Measurements from ENCODE around the gene MYO18B. TPM values are rescaled to one million over a fixed set of nuclear protein-coding genes. Genes with fewer than 3 reads are reported as not detected.

MYO18B gene
- total RNA-seq, 1 donor from 2014 or later: not detected

DNA sequence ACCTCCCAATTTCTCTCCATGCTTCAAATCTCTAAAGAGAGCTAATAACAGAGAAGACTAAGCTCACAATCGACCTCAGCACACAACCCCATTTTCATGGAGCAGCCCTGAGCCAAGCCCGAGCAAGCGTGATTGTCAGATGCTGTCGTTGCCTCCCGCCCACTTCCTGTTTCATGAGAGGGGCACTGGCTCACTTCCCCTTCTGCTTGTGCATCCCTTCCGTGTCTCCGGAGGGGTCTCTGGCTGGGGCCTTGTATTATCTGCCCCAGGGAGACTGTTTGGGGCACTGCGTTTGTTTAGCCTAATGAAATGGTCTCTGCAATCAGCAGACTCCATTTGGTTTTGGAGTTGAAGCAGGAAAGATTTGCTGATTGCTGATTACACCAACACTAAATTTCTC lies 246.0 kb downstream of the MYO18B start:
- H3K27ac ChIP-seq: no peak overlapping the region
- no peaks in the 10 kb centered on the region for H3K4me1 ChIP-seq
- no peak overlapping the region for H3K4me3 ChIP-seq
- intact Hi-C loops (cut with DNase I): no loop called here
- no peak for TF ChIP-seq POLR2AphosphoS5 (IDR thresholded peaks at IDR 0.05; ENCODE audit: insufficient read depth in 1 of 2, low read depth in 1 of 2)
- TF ChIP-seq POLR2A (IDR thresholded peaks at IDR 0.05): no peak
- TF ChIP-seq, protein P1, sequence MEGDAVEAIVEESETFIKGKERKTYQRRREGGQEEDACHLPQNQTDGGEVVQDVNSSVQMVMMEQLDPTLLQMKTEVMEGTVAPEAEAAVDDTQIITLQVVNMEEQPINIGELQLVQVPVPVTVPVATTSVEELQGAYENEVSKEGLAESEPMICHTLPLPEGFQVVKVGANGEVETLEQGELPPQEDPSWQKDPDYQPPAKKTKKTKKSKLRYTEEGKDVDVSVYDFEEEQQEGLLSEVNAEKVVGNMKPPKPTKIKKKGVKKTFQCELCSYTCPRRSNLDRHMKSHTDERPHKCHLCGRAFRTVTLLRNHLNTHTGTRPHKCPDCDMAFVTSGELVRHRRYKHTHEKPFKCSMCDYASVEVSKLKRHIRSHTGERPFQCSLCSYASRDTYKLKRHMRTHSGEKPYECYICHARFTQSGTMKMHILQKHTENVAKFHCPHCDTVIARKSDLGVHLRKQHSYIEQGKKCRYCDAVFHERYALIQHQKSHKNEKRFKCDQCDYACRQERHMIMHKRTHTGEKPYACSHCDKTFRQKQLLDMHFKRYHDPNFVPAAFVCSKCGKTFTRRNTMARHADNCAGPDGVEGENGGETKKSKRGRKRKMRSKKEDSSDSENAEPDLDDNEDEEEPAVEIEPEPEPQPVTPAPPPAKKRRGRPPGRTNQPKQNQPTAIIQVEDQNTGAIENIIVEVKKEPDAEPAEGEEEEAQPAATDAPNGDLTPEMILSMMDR (IDR thresholded peaks at IDR 0.05): no peak
- H3K9me3 ChIP-seq: no peaks in the 10 kb centered on the region
- no peaks in the 10 kb centered on the region for H3K27me3 ChIP-seq
- no peak for DNase-seq (ENCODE audit: extremely low spot score in 2 of 2)
- H3K36me3 ChIP-seq: no peaks in the 10 kb centered on the region

DNA sequence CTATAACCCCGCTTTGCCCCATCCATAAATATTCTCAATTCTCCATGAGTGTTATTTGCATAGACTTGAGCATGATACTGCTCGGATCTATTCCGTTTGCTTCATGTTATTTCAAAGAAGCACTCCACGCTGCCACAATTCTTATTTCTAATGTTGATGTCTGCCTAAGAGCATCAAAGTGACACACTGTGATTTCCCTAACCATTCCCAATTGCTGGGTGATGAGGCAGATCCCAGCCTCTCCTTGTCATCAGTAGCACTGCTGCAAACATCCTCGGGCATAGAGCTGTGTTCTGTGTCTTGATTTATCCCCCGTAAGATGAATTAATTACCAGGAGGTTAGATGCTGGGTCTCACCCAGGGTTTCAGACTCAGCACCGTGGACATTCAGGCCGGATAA lies 249.0 kb downstream of the MYO18B start:
- no peaks in the 10 kb centered on the region for H3K9me3 ChIP-seq
- no peaks in the 10 kb centered on the region for H3K36me3 ChIP-seq
- TF ChIP-seq POLR2A (IDR thresholded peaks at IDR 0.05): no peak
- TF ChIP-seq, protein P1 (IDR thresholded peaks at IDR 0.05): no peak
- no peak for TF ChIP-seq POLR2AphosphoS5 (IDR thresholded peaks at IDR 0.05; ENCODE audit: insufficient read depth in 1 of 2, low read depth in 1 of 2)
- no peak overlapping the region for H3K27ac ChIP-seq
- no peaks in the 10 kb centered on the region for H3K4me1 ChIP-seq
- no peak for DNase-seq (ENCODE audit: extremely low spot score in 2 of 2)
- intact Hi-C loops (cut with DNase I): no loop called here
- no peak overlapping the region for H3K4me3 ChIP-seq
- no peaks in the 10 kb centered on the region for H3K27me3 ChIP-seq

DNA sequence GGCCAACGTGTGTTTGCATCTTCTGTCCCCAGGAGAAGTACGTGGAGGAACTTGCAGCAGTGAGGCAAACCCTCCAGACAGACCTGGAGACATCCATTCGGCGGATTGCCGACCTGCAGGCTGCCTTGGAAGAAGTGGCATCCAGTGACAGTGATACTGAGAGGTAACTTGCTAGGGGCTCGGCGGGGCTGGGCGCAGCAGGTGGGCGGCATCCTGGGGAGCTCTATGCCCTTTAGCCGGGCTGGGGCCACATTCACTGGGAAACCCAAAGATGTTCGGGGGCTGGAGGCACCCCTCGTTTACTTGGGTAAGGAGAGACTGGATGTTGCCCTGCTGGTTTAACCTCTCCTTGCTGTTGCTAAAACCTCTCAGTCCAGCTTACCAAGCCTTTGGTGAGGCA lies 250.3 kb downstream of the MYO18B start:
- Histone ChIP-seq H3K27ac (no peak overlapping the region), H3K27me3 (no peaks in the 10 kb centered on the region), H3K4me3 (no peak overlapping the region), H3K36me3 (no peaks in the 10 kb centered on the region), H3K9me3 (no peaks in the 10 kb centered on the region), H3K4me1 (no peaks in the 10 kb centered on the region)
- DNase-seq (ENCODE audit: extremely low spot score in 2 of 2): no peak
- intact Hi-C loops (cut with DNase I): no loop called here
- TF ChIP-seq POLR2AphosphoS5 (IDR thresholded peaks at IDR 0.05; ENCODE audit: insufficient read depth in 1 of 2, low read depth in 1 of 2) (no peak), POLR2A (IDR thresholded peaks at IDR 0.05) (no peak)
- TF ChIP-seq, protein P1 (IDR thresholded peaks at IDR 0.05): no peak

- H3K4me3 ChIP-seq: no peak overlapping the region
- TF ChIP-seq, protein P1 (IDR thresholded peaks at IDR 0.05): no peak
- no peak for TF ChIP-seq POLR2AphosphoS5 (IDR thresholded peaks at IDR 0.05; ENCODE audit: insufficient read depth in 1 of 2, low read depth in 1 of 2)
- TF ChIP-seq POLR2A (IDR thresholded peaks at IDR 0.05): no peak
- no peak overlapping the region for H3K27ac ChIP-seq
- intact Hi-C loops (cut with DNase I): no loop called here
- no peaks in the 10 kb centered on the region for H3K9me3 ChIP-seq
- DNase-seq (ENCODE audit: extremely low spot score in 2 of 2): no peak
- H3K27me3 ChIP-seq: no peaks in the 10 kb centered on the region
- no peaks in the 10 kb centered on the region for H3K36me3 ChIP-seq
- no peaks in the 10 kb centered on the region for H3K4me1 ChIP-seq
Measured at GRCh38 chr22:25996669-25997068, 254.7 kb downstream of the MYO18B start.

GRCh38 chr22:25997886-25998775 lies 256.1 kb downstream of the MYO18B start:
- Histone ChIP-seq H3K27me3 (no peaks in the 10 kb centered on the region), H3K36me3 (no peaks in the 10 kb centered on the region), H3K4me3 (no peak overlapping the region), H3K9me3 (no peaks in the 10 kb centered on the region), H3K27ac (no peak overlapping the region), H3K4me1 (no peaks in the 10 kb centered on the region)
- TF ChIP-seq POLR2AphosphoS5 (IDR thresholded peaks at IDR 0.05; ENCODE audit: insufficient read depth in 1 of 2, low read depth in 1 of 2) (no peak), POLR2A (IDR thresholded peaks at IDR 0.05) (no peak)
- DNase-seq (ENCODE audit: extremely low spot score in 2 of 2): no peak
- intact Hi-C loops (cut with DNase I): no loop called here

Data from vagina (tissue), 2 donors.